HepG2 (cell line): ENCODE results near the gene OSGIN1. TPM values are rescaled to one million over a fixed set of nuclear protein-coding genes. Genes with fewer than 3 reads are reported as not detected.

Source experiments
- CC2D1A ChIP-seq: sonication (generic); formaldehyde crosslinking; IDR thresholded peaks from 2 replicates; pipeline ENCODE4 v1.8.1; 2023; ENCODE audit warnings: mild to moderate bottlenecking, missing genetic modification reagents
- ELF3 ChIP-seq: IDR thresholded peaks from 2 replicates; pipeline ENCODE4 v1.6.1; 2016; ENCODE audit warnings: missing genetic modification reagents, missing compliant biosample characterization
- FOXK2 ChIP-seq: fragments of 450-650 bp; IDR thresholded peaks from 2 replicates; pipeline ENCODE4 v1.6.1; 2016
- HDAC6 ChIP-seq: fragments of 200-600 bp; sonication (generic); IDR thresholded peaks from 2 replicates; pipeline ENCODE4 v1.7.0; 2017; ENCODE audit warnings: mild to moderate bottlenecking, antibody characterized with exemption, low read length, low read depth
- ZKSCAN1 ChIP-seq: fragments of 150-350 bp; IDR thresholded peaks from 2 replicates; pipeline ENCODE4 v1.6.1; 2014; ENCODE audit warnings: low read length
- ZNF10 ChIP-seq: sonication (generic); formaldehyde crosslinking; IDR thresholded peaks from 2 replicates; pipeline ENCODE4 v1.4.0; 2020; ENCODE audit warnings: mild to moderate bottlenecking, low read depth, missing genetic modification reagents, borderline replicate concordance
- ZNF512B ChIP-seq: sonication (generic); formaldehyde crosslinking; IDR thresholded peaks from 2 replicates; pipeline ENCODE4 v1.5.1; 2020; ENCODE audit warnings: missing genetic modification reagents, mild to moderate bottlenecking, borderline replicate concordance
- ZSCAN5A ChIP-seq: sonication (generic); formaldehyde crosslinking; IDR thresholded peaks from 2 replicates; pipeline ENCODE4 v1.8.0; 2022; ENCODE audit warnings: mild to moderate bottlenecking, missing genetic modification reagents, borderline replicate concordance
- polyA plus RNA-seq, 8 experiments: library from polyadenylated mRNA; depleted of rRNA in 3 of 8; stranded (reverse) in 7 of 8; unstranded in 1 of 8; fragments of >200 nt; fragmentation: Illumina TruSeq in 4 of 8; extraction: Trizol in 4 of 8; gene quantifications; 2 replicates each; pipeline versions ENCODE4 v1.2.1 to v1.2.3, GENCODE V29; 2011 to 2016; ENCODE audit warnings: low read depth in 4 of 8, missing spikeins in 1 of 8, mixed read lengths in 1 of 8; ENCODE audit not compliant: insufficient read depth in 1 of 8
- total RNA-seq, 5 experiments: library from RNA; depleted of rRNA; stranded (reverse); fragments of >200 nt; fragmentation: Illumina TruSeq; extraction: Trizol; gene quantifications; 2 replicates each; pipeline ENCODE4 v1.2.3, GENCODE V29; 2016; ENCODE audit warnings: low read depth in 1 of 5
- TF ChIP-seq, protein P1 (sequence below): sonication (generic); formaldehyde crosslinking; IDR thresholded peaks from 2 replicates; pipeline ENCODE4 v1.5.0; 2020; ENCODE audit warnings: mild to moderate bottlenecking, missing genetic modification reagents, borderline replicate concordance
- TF ChIP-seq, protein P2 (sequence below): sonication (generic); formaldehyde crosslinking; IDR thresholded peaks from 2 replicates; pipeline ENCODE4 v1.5.0; 2020; ENCODE audit warnings: mild to moderate bottlenecking, missing genetic modification reagents, borderline replicate concordance

Gene OSGIN1
- total and polyA plus RNA-seq, 2 of the 13 experiments (the other 11 are each of a cell fraction or from before 2014, with no cell fraction given): 20.5 to 27.1 TPM

GRCh38 chr16:83952940-83953795 lies at the start of gene OSGIN1 (continued):
- TF ChIP-seq, protein P1, sequence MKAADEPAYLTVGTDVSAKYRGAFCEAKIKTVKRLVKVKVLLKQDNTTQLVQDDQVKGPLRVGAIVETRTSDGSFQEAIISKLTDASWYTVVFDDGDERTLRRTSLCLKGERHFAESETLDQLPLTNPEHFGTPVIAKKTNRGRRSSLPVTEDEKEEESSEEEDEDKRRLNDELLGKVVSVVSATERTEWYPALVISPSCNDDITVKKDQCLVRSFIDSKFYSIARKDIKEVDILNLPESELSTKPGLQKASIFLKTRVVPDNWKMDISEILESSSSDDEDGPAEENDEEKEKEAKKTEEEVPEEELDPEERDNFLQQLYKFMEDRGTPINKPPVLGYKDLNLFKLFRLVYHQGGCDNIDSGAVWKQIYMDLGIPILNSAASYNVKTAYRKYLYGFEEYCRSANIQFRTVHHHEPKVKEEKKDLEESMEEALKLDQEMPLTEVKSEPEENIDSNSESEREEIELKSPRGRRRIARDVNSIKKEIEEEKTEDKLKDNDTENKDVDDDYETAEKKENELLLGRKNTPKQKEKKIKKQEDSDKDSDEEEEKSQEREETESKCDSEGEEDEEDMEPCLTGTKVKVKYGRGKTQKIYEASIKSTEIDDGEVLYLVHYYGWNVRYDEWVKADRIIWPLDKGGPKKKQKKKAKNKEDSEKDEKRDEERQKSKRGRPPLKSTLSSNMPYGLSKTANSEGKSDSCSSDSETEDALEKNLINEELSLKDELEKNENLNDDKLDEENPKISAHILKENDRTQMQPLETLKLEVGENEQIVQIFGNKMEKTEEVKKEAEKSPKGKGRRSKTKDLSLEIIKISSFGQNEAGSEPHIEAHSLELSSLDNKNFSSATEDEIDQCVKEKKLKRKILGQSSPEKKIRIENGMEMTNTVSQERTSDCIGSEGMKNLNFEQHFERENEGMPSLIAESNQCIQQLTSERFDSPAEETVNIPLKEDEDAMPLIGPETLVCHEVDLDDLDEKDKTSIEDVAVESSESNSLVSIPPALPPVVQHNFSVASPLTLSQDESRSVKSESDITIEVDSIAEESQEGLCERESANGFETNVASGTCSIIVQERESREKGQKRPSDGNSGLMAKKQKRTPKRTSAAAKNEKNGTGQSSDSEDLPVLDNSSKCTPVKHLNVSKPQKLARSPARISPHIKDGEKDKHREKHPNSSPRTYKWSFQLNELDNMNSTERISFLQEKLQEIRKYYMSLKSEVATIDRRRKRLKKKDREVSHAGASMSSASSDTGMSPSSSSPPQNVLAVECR (CRISPR knock-in tag): peak; percentile 87
- TF ChIP-seq ZNF512B (CRISPR knock-in tag) (no peak), ZSCAN5A (no peak), ZNF10 (CRISPR knock-in tag) (no peak), ELF3 (CRISPR knock-in tag) (peak; percentile 49), CC2D1A (no peak), ZKSCAN1 (no peak; the same call in 1 of the 2 replicates), FOXK2 (no peak), HDAC6 (peak; percentile 59; the same call in 1 of the 2 replicates)
- TF ChIP-seq, protein P2, sequence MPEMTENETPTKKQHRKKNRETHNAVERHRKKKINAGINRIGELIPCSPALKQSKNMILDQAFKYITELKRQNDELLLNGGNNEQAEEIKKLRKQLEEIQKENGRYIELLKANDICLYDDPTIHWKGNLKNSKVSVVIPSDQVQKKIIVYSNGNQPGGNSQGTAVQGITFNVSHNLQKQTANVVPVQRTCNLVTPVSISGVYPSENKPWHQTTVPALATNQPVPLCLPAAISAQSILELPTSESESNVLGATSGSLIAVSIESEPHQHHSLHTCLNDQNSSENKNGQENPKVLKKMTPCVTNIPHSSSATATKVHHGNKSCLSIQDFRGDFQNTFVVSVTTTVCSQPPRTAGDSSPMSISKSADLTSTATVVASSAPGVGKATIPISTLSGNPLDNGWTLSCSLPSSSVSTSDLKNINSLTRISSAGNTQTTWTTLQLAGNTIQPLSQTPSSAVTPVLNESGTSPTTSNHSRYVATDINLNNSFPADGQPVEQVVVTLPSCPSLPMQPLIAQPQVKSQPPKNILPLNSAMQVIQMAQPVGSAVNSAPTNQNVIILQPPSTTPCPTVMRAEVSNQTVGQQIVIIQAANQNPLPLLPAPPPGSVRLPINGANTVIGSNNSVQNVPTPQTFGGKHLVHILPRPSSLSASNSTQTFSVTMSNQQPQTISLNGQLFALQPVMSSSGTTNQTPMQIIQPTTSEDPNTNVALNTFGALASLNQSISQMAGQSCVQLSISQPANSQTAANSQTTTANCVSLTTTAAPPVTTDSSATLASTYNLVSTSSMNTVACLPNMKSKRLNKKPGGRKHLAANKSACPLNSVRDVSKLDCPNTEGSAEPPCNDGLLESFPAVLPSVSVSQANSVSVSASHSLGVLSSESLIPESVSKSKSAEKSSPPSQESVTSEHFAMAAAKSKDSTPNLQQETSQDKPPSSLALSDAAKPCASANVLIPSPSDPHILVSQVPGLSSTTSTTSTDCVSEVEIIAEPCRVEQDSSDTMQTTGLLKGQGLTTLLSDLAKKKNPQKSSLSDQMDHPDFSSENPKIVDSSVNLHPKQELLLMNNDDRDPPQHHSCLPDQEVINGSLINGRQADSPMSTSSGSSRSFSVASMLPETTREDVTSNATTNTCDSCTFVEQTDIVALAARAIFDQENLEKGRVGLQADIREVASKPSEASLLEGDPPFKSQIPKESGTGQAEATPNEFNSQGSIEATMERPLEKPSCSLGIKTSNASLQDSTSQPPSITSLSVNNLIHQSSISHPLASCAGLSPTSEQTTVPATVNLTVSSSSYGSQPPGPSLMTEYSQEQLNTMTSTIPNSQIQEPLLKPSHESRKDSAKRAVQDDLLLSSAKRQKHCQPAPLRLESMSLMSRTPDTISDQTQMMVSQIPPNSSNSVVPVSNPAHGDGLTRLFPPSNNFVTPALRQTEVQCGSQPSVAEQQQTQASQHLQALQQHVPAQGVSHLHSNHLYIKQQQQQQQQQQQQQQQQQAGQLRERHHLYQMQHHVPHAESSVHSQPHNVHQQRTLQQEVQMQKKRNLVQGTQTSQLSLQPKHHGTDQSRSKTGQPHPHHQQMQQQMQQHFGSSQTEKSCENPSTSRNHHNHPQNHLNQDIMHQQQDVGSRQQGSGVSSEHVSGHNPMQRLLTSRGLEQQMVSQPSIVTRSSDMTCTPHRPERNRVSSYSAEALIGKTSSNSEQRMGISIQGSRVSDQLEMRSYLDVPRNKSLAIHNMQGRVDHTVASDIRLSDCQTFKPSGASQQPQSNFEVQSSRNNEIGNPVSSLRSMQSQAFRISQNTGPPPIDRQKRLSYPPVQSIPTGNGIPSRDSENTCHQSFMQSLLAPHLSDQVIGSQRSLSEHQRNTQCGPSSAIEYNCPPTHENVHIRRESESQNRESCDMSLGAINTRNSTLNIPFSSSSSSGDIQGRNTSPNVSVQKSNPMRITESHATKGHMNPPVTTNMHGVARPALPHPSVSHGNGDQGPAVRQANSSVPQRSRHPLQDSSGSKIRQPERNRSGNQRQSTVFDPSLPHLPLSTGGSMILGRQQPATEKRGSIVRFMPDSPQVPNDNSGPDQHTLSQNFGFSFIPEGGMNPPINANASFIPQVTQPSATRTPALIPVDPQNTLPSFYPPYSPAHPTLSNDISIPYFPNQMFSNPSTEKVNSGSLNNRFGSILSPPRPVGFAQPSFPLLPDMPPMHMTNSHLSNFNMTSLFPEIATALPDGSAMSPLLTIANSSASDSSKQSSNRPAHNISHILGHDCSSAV (CRISPR knock-in tag): no peak
